Measurements from ENCODE around the gene PADI3. TPM values are rescaled to one million over a fixed set of nuclear protein-coding genes. Genes with fewer than 3 reads are reported as not detected.
A peak's percentile ranks its signal among the peaks of the same experiment; 100 is the strongest.

The PADI3 gene
- total and polyA plus RNA-seq, 2 of the 4 experiments (the other 2 are of a cell fraction): not detected

DNA sequence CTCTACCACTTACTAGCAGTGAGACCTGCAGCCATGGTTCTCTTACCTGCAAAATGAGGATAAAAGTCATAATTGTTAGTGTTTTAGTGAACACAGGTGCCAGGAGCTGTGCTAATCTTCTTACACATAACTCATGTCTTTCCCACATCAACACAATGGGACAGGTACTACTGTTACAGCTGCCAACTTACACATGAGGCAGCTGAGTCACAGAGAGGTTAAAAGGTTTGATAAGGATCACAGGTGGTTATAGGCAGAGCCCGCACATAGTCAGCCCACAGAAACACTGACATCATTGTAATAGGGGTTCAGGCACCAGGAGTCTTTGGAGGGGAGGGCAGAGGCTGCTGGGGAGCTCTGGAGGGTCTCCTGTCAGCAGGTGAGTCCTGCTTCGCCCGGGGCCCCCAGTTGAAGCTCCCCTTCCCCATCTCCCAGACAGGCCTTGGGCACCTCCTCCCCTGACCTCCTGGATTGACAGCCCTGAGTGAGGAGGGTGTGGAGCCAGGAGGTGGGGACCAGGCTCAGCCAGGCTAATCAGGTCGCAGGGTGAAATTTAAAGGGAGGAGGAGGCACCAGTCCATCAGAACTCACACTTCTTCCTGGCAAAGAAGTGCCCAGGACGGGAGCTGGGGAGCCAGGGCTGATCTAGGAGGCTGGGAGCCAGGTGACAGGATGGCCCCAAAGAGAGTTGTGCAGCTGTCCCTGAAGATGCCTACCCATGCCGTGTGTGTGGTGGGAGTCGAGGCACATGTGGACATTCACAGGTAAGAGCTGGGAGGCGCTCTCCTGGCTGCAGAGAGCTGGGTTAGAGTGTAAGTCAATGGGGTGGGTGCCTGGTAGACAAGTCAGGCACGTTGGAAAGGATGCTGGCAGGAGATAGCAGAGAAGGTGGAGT lies 44.1 kb upstream of the PADI3 start, which contains the start of gene PADI1 (continued):
- TF ChIP-seq SMC3 (IDR thresholded peaks at IDR 0.05; ENCODE audit: low read depth, low read length): no peak

DNA sequence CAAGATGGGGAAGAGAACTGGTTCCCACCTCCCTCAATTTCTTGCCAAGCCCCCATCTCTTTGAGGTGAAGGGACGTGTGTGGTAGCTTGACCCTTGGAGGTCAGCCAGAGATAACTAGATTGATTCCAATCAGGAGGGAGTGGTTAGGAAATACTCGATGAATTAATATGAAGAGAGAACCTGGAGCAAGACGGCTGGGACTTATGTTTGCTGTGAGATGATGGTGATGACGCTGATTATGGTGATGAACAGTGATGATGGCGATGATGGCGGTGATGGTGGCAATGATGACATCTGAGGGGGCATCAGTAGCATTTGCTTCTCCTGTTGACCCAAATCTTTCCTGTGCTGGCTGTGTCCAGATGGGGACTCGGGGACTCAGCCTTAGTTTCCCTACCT lies 43.2 kb upstream of the PADI3 start:
- Histone ChIP-seq H2AK9ac (replicated peaks; ENCODE audit: low read depth, low read length, poor library complexity) (no peak overlapping the region), H3K56ac (ENCODE audit: extremely low read depth, insufficient read depth, low read length) (no peak overlapping the region), H2BK5ac (ENCODE audit: low read depth, low read length, poor library complexity, severe bottlenecking) (no peak overlapping the region), H3K9me1 (ENCODE audit: insufficient read depth, low read length) (peaks cover 16% of the 10 kb centered on the region; the same call in 1 of the 2 replicates), H3K27ac (ENCODE audit: insufficient read depth, low read length) (no peak overlapping the region), H2BK20ac (ENCODE audit: low read depth, low read length) (no peak overlapping the region), H2AFZ (replicated peaks; ENCODE audit: low read length, poor library complexity) (no peak overlapping the region), H3K4me2 (ENCODE audit: low read depth, low read length) (no peak overlapping the region), H2BK120ac (ENCODE audit: low read depth, low read length) (no peak overlapping the region), H3K23ac (ENCODE audit: low read depth, low read length) (no peak overlapping the region), H2BK15ac (ENCODE audit: low read depth, low read length) (no peak overlapping the region), H4K91ac (ENCODE audit: insufficient read depth, low read depth, low read length) (no peak overlapping the region), H4K20me1 (ENCODE audit: insufficient read depth, low read length) (no peaks in the 10 kb centered on the region), H3K4me1 (ENCODE audit: control insufficient read depth, insufficient read depth, low read length) (peaks cover 2% of the 10 kb centered on the region), H3K79me1 (ENCODE audit: low read depth in 1 of 2, low read length in 2 of 2) (no peaks in the 10 kb centered on the region), H3K14ac (replicated peaks; ENCODE audit: low read depth, low read length) (no peak overlapping the region), H3K27me3 (ENCODE audit: control insufficient read depth, insufficient read depth, low read length) (peaks cover 6% of the 10 kb centered on the region), H3K4ac (ENCODE audit: low read depth, low read length) (no peak overlapping the region; the same call in 1 of the 2 replicates), H3K18ac (ENCODE audit: low read depth, low read length) (no peak overlapping the region), H4K8ac (ENCODE audit: low read depth in 2 of 2, low read length in 2 of 2) (no peak overlapping the region), H3K9me3 (ENCODE audit: control insufficient read depth, insufficient read depth, low read length) (no peaks in the 10 kb centered on the region), H3K9ac (ENCODE audit: low read depth, low read length) (no peak overlapping the region), H4K5ac (ENCODE audit: low read depth, low read length) (no peak overlapping the region), H3K36me3 (ENCODE audit: control insufficient read depth, insufficient read depth, low read length) (no peaks in the 10 kb centered on the region), H3K4me3 (ENCODE audit: insufficient read depth, low read depth, low read length) (no peak overlapping the region), H2AK5ac (ENCODE audit: low read depth, low read length) (peak overlapping the region; percentile 90)
- dilution Hi-C loops (cut with HindIII; ENCODE audit: low sequenced_read_pairs, unreplicated experiment): no loop called here
- ATAC-seq (ENCODE audit: low read depth) (no peak), DNase-seq (no peak)
- intact Hi-C loops (cut with micrococcal nuclease): no loop called here
- CTCF ChIA-PET: no interaction called here
- BruUV-seq (replicated peaks): no TSS peak
- WGBS, 2 experiments (ENCODE audit: extremely low coverage in 2 of 2, insufficient read length in 1 of 2): 80% methylated on average over 2 of the region's 7 CpGs; no CpG with 5 or more reads in 1 of the 2 experiments
- in situ Hi-C loops (cut with MboI; ENCODE audit: low sequenced_read_pairs): no loop called here
- POLR2A ChIA-PET (ENCODE audit: unreplicated experiment): no interaction called here
- TF ChIP-seq, protein P1, sequence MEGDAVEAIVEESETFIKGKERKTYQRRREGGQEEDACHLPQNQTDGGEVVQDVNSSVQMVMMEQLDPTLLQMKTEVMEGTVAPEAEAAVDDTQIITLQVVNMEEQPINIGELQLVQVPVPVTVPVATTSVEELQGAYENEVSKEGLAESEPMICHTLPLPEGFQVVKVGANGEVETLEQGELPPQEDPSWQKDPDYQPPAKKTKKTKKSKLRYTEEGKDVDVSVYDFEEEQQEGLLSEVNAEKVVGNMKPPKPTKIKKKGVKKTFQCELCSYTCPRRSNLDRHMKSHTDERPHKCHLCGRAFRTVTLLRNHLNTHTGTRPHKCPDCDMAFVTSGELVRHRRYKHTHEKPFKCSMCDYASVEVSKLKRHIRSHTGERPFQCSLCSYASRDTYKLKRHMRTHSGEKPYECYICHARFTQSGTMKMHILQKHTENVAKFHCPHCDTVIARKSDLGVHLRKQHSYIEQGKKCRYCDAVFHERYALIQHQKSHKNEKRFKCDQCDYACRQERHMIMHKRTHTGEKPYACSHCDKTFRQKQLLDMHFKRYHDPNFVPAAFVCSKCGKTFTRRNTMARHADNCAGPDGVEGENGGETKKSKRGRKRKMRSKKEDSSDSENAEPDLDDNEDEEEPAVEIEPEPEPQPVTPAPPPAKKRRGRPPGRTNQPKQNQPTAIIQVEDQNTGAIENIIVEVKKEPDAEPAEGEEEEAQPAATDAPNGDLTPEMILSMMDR (conservative IDR thresholded peaks at IDR 0.05; ENCODE audit: low read depth, low read length): no peak
- TF ChIP-seq NFE2L2 (IDR thresholded peaks at IDR 0.05; ENCODE audit: low read depth, low read length) (no peak), RCOR1 (IDR thresholded peaks at IDR 0.05; ENCODE audit: insufficient replicate concordance, low read length) (no peak), POLR2A (IDR thresholded peaks at IDR 0.05; ENCODE audit: low read depth, low read length) (no peak), MXI1 (IDR thresholded peaks at IDR 0.05; ENCODE audit: borderline replicate concordance, low read depth, low read length) (no peak), BHLHE40 (IDR thresholded peaks at IDR 0.05; ENCODE audit: low read depth, low read length) (no peak), RAD21 (IDR thresholded peaks at IDR 0.05; ENCODE audit: low read length) (no peak), RFX5 (IDR thresholded peaks at IDR 0.05; ENCODE audit: low read depth, low read length) (no peak), FOS (IDR thresholded peaks at IDR 0.05; ENCODE audit: low read depth, low read length) (no peak), SMC3 (IDR thresholded peaks at IDR 0.05; ENCODE audit: low read depth, low read length) (no peak), MAFK (IDR thresholded peaks at IDR 0.05; ENCODE audit: low read depth, low read length) (no peak), CHD1 (IDR thresholded peaks at IDR 0.05; ENCODE audit: low read depth, low read length) (no peak), MAZ (IDR thresholded peaks at IDR 0.05; ENCODE audit: borderline replicate concordance, low read depth, low read length) (no peak), CEBPB (IDR thresholded peaks at IDR 0.05; ENCODE audit: low read depth, low read length) (no peak)
